ENCODE data around the gene ACTN1.

DNA sequence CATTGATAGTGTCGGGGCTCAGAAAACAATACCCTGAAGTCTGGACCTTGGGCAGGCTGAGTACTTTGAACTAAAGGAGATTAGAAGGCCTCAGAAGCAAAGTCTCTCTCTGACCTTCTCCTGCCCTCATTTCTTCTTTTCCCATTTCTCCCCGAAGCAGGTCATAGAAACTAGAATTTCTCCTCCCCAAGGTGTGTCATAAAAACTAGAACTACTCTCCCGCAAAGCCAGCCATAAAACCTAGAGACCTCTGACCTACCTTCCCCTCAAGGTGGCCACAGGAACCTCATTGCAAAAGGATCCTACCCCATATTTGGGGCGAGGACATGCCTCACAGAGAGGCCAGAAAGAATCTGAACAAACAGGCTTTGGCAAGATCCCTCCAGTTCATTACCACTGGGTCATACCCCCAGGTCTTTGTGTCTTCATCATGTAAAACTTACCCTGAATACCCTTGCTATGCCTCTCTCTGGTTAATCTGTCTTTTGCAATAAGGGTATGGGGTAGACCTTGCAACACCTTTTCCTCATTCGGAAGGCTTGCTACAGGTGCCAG is 121.5 kb downstream of the ACTN1 start:
- no peak for TF ChIP-seq POLR2A (IDR thresholded peaks at IDR 0.05)
- TF ChIP-seq, protein P1, sequence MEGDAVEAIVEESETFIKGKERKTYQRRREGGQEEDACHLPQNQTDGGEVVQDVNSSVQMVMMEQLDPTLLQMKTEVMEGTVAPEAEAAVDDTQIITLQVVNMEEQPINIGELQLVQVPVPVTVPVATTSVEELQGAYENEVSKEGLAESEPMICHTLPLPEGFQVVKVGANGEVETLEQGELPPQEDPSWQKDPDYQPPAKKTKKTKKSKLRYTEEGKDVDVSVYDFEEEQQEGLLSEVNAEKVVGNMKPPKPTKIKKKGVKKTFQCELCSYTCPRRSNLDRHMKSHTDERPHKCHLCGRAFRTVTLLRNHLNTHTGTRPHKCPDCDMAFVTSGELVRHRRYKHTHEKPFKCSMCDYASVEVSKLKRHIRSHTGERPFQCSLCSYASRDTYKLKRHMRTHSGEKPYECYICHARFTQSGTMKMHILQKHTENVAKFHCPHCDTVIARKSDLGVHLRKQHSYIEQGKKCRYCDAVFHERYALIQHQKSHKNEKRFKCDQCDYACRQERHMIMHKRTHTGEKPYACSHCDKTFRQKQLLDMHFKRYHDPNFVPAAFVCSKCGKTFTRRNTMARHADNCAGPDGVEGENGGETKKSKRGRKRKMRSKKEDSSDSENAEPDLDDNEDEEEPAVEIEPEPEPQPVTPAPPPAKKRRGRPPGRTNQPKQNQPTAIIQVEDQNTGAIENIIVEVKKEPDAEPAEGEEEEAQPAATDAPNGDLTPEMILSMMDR (IDR thresholded peaks at IDR 0.05) = no peak

Data from esophagus squamous epithelium (tissue), 4 donors.